Measurements from ENCODE around the gene CPT1B.
"Not testable (repeated sequence)": the region's sequence is repeated elsewhere in the genome, so short reads cannot be mapped to it uniquely, and the experiment has no call there.

CPT1B gene

GRCh38 chr22:50526108-50526833 lies 52.0 kb downstream of the CPT1B start:
- peak; percentile 26 for DNase-seq

DNA sequence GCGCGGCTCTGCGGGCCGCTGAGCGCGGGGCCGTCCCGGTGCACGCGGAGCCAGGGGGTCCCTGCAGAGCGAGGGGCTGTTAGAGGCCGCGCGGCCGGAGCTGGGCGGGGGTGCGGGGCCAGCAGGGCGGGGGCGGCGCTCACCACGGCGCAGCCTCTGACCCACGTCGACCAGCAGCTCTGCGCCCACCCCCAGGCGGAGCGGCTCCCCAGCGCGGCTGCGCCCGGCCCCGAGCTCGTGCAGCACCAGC lies 52.4 kb downstream of the CPT1B start:
- no peak for DNase-seq

DNA sequence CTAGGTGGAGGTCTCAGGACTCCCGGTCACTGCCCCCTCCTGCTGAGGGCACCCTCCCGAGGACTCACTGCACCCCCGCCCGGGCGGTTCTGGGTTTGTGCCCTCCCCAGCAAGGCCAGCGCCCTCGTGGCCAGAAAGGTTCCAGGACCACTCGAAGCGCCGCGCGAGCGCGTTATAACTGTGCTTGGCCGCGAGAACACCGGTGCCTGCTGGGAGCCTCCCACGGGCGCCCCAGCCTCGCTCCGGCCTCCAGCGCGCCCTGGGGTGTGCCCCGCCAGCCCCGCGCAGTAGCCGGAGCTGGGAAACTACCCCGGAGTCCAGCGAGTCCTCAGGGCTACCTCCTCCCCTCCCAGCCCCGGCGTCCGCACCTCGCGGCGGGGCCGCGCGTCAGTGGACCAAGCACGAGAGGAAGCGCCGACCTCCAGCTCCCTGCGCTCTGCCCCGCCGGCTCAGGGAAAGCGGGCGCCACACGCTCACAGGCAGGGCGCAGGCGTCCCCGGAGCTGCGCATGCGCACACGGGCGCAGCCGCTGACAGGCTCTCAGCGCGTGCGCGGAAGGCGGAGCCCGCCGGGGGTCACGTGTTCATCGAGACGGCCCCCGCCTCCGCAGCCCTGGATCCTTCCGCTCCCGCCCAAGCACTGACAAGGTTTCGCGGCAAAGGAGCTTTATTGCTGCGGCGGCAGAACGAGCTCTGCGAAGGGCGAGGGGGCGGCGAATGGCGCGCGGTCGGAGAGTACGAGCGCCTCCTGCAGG lies 52.9 kb downstream of the CPT1B start, which contains the start of gene SCO2:
SCO2 (minus strand) TSS at position 495 of the 754 bp plus-strand sequence. CDS start 1,187 bp downstream, outside the sequence.
- peak; percentile 95 for DNase-seq

- DNase-seq = no peak
Observed at GRCh38 chr22:50524676-50525103, 53.5 kb downstream of the CPT1B start.

GRCh38 chr22:50523806-50524675 lies 54.2 kb downstream of the CPT1B start:
- no peak for DNase-seq

DNA sequence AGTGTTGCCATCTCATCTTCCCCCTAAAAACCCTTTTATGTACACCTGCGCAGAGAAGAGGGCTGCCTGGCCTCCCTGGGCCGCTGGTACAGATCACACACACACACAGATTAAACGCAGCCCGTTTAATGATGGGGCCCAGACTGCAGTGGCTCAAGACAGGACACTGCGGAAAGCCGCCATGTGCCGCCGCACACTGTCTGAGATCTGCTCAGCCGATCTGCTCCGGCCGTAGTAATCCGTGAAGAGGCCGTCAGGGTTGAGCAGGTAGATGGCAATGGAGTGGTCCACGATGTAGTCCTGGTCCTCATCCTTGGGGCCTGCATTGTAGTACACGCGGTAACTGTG lies 54.8 kb downstream of the CPT1B start:
- no peak for DNase-seq

DNA sequence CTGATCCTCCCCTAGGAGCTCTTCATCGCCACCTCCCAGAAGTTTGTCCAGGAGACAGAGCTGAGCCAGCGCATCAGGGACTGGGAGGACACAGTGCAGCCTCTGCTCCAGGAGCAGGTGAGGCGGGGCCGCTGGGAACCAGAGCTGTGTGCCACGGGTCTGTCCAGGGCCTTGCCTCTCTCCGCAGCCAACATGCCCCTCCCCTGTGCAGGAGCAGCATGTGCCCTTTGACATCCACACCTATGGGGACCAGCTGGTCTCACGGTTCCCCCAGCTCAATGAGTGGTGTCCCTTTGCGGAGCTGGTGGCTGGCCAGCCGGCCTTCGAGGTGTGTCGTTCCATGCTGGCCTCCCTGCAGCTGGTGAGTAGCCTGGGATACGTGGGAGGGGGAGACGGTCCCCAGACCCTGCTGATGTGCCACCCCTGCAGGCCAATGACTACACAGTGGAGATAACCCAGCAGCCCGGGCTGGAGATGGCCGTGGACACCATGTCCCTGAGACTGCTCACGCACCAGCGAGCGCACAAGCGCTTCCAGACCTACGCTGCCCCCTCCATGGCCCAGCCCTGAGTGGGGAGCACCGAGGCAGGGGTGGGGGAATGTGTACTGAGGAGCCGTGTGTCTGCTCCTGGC lies 55.3 kb downstream of the CPT1B start:
- DNase-seq = no peak

DNA sequence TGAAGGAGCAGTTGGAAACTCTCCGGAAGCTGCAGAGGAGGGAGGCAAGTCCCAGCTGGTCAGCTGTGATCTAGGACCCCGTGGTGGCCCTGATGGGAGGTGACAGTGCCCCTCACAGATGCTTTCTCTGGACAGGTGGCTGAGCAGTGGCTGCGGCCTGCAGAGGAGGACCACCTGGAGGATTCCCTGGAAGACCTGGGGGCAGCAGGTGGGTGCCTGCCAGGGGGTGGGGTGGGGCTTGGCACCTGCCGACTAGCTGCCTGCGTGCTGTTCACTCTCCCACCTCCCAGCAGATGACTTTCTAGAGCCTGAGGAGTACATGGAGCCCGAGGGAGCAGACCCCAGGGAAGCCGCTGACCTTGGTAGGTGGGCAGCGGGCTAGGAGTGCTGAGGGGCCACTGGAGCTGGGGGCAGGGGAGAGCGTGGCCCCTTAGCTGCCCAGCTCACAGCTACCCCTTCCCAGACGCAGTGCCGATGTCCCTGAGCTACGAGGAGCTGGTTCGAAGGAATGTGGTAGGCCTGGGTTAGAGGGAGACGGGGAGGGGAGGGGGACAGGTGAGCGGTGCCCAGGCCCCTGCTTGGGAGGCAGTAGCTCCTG lies 55.9 kb downstream of the CPT1B start:
- DNase-seq = no peak

DNA sequence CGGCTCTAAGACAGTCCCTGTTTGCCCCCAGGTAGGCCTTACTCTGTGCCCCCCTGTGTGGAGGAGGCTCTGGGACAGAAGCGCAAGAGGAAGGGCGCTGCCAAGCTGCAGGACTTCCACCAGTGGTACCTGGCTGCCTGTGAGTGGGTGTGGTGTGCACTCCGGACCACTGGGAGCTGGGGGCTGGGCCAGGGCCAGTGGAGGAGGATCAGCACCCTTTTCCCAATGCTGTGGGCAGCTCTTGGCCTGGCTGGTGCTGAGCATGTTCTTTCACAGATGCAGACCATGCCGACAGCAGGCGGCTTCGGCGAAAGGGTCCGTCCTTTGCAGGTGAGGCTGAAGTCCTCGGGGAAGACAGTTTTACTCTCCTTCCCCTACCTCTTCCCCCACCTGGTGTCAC lies 56.5 kb downstream of the CPT1B start:
- DNase-seq = no peak

- DNase-seq = no peak
Observed at GRCh38 chr22:50520826-50521453, 57.3 kb downstream of the CPT1B start.

- not testable (repeated sequence) for DNase-seq
Observed at GRCh38 chr22:50520184-50520583, 58.0 kb downstream of the CPT1B start.

- DNase-seq = no peak
Observed at GRCh38 chr22:50519151-50519550, 59.1 kb downstream of the CPT1B start.

Data from amniotic stem cell (primary cell).